Measurements from ENCODE around the gene MAP3K13. TPM values are rescaled to one million over a fixed set of nuclear protein-coding genes. Genes with fewer than 3 reads are reported as not detected.
A peak's percentile ranks its signal among the peaks of the same experiment; 100 is the strongest.

The MAP3K13 gene
- total and polyA plus RNA-seq, 2 of the 13 experiments (the other 11 are each of a cell fraction or from before 2014, with no cell fraction given), result 24.2 to 26.5 TPM

- TF ChIP-seq PCBP1 (IDR thresholded peaks at IDR 0.05; ENCODE audit: borderline replicate concordance, low read depth, low read length) (no peak), ZNF670 (CRISPR knock-in tag; IDR thresholded peaks at IDR 0.05; ENCODE audit: borderline replicate concordance) (no peak), PLRG1 (conservative IDR thresholded peaks at IDR 0.05) (no peak), ZBTB3 (CRISPR knock-in tag; IDR thresholded peaks at IDR 0.05; ENCODE audit: borderline replicate concordance, low read depth) (no peak), ZNF724P (CRISPR knock-in tag; IDR thresholded peaks at IDR 0.05; ENCODE audit: borderline replicate concordance) (no peak), ZNF10 (CRISPR knock-in tag; IDR thresholded peaks at IDR 0.05; ENCODE audit: borderline replicate concordance, low read depth) (no peak), CEBPG (CRISPR knock-in tag; IDR thresholded peaks at IDR 0.05) (0 out of 2 replicates have a peak, but pooled peaks have one; percentile 24), ZNF33B (CRISPR knock-in tag; IDR thresholded peaks at IDR 0.05) (no peak), KDM4B (CRISPR knock-in tag; IDR thresholded peaks at IDR 0.05) (no peak), ZMYM4 (CRISPR knock-in tag; IDR thresholded peaks at IDR 0.05) (no peak), CBX2 (IDR thresholded peaks at IDR 0.05; ENCODE audit: low read depth, low read length) (no peak), CBX2 (CRISPR knock-in tag; IDR thresholded peaks at IDR 0.05; ENCODE audit: low read depth) (no peak), CREB1 (IDR thresholded peaks at IDR 0.05) (no peak), CREB1 (CRISPR knock-in tag; IDR thresholded peaks at IDR 0.05) (no peak), KDM5B (CRISPR knock-in tag; IDR thresholded peaks at IDR 0.05; ENCODE audit: borderline replicate concordance) (no peak), CEBPB (IDR thresholded peaks at IDR 0.05; ENCODE audit: borderline replicate concordance, low read depth, low read length) (peak; percentile 36; the same call in 1 of the 2 replicates), ZNF260 (CRISPR knock-in tag; IDR thresholded peaks at IDR 0.05; ENCODE audit: borderline replicate concordance, low read depth) (no peak), ZBTB42 (CRISPR knock-in tag; IDR thresholded peaks at IDR 0.05) (no peak), ZBTB25 (CRISPR knock-in tag; IDR thresholded peaks at IDR 0.05) (no peak), ZBED4 (CRISPR knock-in tag; IDR thresholded peaks at IDR 0.05; ENCODE audit: borderline replicate concordance) (no peak), ZNF747 (CRISPR knock-in tag; IDR thresholded peaks at IDR 0.05; ENCODE audit: borderline replicate concordance) (no peak)
These were observed 174.5 kb downstream of the MAP3K13 start (continued) for GRCh38 chr3:185537369-185537970.

Measured in HepG2 (cell line).